Measurements from ENCODE around the gene BAIAP2.
"Not testable (repeated sequence)": the region's sequence is repeated elsewhere in the genome, so short reads cannot be mapped to it uniquely, and the experiment has no call there.

Gene BAIAP2

GRCh38 chr17:81000631-81001357 is 34.2 kb upstream of the BAIAP2 start:
- no peak for DNase-seq

DNA sequence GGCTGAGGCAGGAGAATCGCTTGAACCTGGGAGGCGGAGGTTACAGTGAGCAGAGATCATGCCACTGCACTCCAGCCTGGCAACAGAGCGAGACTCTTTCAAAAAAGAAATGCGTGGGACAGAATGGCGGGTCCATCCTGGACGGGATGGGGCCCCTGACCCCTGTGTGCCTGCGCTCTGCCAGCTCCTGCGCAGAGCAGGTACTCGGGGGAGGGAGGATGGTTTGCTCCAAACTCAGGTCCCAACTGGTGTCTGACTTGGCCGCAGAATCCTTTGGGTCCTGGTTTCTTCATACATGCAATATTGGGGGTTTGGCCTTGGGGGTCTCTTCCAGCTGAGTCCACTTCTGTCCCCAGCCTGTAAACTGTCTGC is 33.0 kb upstream of the BAIAP2 start:
- DNase-seq = no peak

- DNase-seq = peak; percentile 34
Measured at GRCh38 chr17:81002409-81003361, 32.3 kb upstream of the BAIAP2 start.

DNA sequence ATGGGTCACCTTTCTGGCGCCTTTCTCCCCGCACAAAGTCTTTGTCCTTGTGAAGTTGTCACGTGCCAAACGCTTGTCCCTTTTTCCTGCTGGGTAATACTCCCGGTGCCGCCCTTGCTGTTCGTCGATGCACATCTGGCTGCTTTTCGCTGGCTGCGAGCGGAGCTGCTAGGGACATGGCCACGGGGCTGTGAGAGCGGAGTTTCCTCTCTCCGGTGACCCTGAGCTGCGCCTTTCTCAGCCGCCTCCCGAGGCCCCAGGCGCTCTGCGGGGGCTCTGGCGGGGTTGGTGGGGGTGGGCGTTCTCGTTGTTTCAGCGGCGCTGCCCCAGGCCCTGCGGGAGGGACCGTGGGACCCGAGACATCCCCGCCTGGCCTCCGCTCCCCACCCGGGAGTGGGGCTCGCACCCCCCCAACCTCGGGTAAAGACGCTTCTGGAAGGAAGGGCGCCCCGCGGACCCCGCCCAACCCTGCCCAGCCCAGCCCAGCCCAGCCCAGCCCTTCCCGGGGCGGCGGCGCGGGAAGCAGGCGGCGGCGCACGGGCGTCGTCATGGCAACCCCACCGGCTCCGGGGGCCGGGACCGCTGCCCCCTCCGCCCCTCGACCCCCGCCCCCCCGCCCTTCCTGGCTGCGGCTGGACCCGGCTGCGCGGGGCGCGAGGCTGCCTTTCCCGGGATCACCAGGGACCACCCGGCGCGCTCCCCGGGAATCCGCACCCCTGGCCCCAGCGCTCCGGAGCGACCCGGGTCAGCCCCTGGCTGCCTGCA is 31.1 kb upstream of the BAIAP2 start:
- DNase-seq = no peak

DNA sequence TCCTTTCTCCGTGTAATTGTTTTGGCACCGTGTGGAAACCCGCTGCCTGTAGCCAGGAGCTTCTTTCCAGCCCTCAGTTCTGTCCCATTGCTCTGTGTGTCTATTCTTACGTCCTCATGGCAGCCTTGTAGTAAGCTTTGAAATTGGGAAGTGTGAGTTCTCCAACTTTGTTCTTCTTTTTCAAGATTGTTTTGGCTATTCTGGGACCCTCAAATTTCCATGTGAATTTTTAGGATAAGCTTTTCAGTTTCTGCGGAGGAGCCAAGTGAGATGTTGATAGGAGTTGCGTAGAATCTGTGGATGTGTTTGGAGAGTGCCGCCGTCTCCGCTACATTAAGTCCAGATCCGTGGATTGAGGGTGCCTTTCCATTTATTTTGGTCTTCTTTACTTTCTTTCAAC is 28.1 kb upstream of the BAIAP2 start:
- no peak for DNase-seq

GRCh38 chr17:81008140-81008539 is 26.8 kb upstream of the BAIAP2 start:
- DNase-seq = no peak

DNA sequence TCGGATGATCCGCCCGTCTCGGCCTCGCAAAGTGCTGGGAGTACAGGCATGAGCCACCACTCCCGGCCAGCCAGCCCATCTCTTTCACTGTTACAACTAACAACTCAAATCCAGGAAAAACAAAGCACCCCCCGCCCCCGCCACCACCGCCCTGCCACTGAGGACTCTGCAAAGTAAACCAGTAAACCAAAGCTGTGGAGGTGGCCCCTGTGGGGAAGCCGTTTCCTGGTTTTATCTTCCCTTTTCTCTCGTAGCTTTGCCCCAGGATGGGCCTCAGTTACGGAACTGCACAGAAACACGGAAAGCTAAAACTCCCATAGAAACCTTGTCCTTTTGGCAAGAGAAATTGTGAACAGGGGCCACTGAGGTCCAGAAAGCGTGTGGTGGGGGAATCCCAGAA is 25.8 kb upstream of the BAIAP2 start:
- DNase-seq = no peak

DNA sequence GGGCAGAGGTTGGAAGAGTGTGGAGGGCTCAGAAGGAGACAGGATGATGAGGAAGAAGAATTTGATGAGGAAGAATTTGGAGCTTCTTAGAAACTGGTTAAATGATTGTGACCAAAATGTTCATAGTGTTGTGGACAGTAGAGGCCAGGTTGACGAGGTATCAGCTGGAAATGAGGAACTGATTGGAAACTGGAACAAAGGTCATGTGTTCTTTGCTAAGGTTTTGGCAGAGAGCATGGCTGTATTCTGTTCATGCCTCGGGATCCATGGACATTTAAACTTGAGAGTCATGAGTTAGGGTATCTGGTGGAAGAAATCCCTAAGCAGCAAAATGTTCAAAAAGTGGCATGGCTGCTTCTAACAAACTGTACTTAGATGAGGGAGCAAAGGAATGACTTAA is 24.0 kb upstream of the BAIAP2 start:
- DNase-seq = no peak

- DNase-seq = no peak
Measured at GRCh38 chr17:81011951-81012350, 23.0 kb upstream of the BAIAP2 start.

- DNase-seq = no peak
Measured at GRCh38 chr17:81012574-81013447, 22.1 kb upstream of the BAIAP2 start.

GRCh38 chr17:81013642-81014041 is 21.3 kb upstream of the BAIAP2 start:
- DNase-seq = no peak

GRCh38 chr17:81015136-81015535 is 19.8 kb upstream of the BAIAP2 start:
- DNase-seq = no peak

GRCh38 chr17:81016575-81016974 is 18.4 kb upstream of the BAIAP2 start:
- DNase-seq = no peak

GRCh38 chr17:81017330-81017729 is 17.6 kb upstream of the BAIAP2 start:
- not testable (repeated sequence) for DNase-seq

- DNase-seq = no peak
Measured at GRCh38 chr17:81018044-81018802, 16.7 kb upstream of the BAIAP2 start.

DNA sequence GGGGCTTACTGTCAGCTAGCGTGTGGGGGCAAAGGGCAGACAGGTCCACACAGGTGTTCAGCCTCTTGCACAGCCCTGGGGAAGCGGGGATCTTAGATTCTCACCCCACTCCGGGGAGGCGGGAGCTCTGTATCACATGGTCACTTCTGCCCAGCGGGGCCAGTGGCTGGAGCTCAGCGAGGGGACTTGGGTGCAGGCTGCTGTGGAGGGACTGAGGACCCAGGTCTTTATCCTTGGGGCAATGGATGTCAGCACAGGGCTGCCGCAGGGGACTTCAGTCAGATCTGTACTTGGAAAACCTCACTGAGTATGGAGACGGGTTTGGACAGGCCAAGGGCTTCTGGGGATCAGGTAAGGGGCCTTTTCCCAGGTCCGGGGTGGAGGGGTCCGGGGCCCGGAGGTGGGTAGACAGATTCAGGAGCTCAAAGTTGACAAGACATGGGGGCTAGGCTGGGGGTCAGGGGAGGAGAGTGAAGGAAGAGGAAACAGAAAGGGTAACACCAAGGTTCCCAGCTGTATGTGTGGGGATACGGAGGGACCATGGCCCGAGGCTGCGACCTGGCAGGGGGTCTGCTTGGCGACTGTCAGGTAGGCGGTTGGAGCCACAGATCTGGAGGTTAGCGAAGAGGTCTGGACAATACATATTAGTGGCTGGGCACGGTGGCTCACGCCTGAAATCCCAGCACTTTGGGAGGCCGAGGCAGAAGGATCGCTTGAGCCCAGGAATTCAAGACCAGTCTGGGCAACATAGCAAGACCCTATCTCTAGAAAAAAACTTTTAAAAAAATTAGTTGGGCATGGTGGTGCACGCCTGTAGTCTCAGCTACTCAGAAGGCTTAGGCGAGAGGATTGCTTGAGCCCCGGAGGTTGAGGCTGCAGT is 15.1 kb upstream of the BAIAP2 start:
- DNase-seq = no peak

DNA sequence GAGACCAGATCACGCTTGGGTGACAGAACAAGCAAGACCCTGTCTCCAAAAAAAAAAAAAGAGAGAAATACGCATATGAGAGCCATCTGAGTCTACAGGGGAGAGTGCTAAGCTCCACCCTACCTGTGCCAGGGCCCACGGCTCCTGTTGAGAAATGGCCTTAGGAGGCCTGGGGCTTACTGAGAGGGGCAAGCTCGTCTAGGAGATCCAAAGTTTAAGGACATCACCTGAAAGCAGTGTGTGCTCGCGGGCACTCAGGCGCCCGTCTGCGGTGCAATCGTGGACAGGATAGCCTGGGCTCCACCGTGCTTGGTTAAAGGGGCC is 14.5 kb upstream of the BAIAP2 start:
- DNase-seq = no peak

- peak; percentile 61 for DNase-seq
Measured at GRCh38 chr17:81020767-81021497, 14.0 kb upstream of the BAIAP2 start.

DNA sequence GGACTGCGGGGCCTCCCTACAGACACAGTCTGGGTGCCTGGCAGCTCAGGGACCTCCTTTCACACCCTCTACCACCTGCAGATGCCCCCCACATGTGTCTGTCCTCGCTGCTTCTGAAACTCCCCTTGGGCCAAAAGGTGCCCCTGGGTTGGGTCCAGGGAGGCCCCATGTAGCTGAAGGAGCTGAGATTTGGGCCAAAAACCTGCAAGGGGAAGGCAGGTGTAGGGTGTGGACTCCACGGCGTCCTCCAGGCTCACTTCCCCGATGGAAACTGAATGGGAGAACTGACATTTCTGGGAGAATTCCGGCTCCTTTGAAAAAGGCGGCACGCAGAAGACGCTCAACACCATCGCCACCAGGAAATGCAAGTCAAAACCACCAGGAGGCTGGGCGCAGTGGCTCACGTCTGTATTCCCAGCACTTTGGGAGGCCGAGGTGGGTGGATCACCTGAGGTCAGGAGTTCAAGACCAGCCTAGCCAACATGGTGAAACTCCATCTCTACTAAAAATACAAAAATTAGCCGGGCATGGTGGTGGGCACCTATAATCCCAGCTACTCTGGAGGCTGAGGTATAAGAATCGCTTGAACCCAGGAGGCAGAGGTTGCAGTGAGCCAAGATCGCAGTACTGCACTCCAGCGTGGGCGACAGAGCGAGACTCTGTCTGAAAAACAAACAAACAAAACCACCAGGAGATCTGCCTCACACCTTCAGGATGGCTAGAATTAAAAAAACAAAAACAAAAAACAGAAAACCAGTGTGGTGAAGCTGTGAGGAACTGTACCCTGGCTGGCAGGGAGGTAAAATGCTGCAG is 13.2 kb upstream of the BAIAP2 start:
- no peak for DNase-seq

All from midbrain (tissue), 1 donor.